IPS-11a (cell line): ENCODE measurements around the gene SIGLEC6.

Source experiments
- H3K4me3 ChIP-seq: one replicate; pipeline ENCODE4 v1.5.1; 2013; ENCODE audit warnings: low read depth, low read length, control low read depth

SIGLEC6 gene

DNA sequence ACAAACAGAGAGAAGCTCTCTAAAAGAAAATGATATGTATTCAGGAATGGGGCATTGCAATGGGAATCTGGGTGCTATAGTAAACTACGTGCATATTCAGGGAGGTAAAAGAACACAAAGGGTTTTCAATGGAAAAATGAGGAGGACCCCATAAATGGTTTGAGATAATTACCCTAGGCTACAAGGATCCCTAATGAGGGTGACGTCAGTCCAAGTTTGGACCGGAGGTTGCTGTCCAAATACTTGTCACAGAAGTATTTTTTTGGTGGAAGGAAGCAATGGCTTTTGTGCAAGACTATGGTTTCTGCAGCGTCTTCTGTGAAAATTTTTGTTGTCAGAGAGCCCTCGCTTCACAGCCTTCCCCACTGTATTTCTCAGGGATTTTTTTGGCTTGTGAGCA, 54.1 kb downstream of the SIGLEC6 start:
- H3K4me3 ChIP-seq: no peak overlapping the region

- no peak overlapping the region for H3K4me3 ChIP-seq
Observed at GRCh38 chr19:51476164-51476563, 55.3 kb downstream of the SIGLEC6 start.

- H3K4me3 ChIP-seq: no peak overlapping the region
Observed at GRCh38 chr19:51473009-51473707, 58.3 kb downstream of the SIGLEC6 start.

GRCh38 chr19:51472607-51473006, 58.9 kb downstream of the SIGLEC6 start:
- H3K4me3 ChIP-seq: no peak overlapping the region

GRCh38 chr19:51471527-51471926, 59.9 kb downstream of the SIGLEC6 start:
- no peak overlapping the region for H3K4me3 ChIP-seq

GRCh38 chr19:51470966-51471365, 60.5 kb downstream of the SIGLEC6 start:
- no peak overlapping the region for H3K4me3 ChIP-seq

DNA sequence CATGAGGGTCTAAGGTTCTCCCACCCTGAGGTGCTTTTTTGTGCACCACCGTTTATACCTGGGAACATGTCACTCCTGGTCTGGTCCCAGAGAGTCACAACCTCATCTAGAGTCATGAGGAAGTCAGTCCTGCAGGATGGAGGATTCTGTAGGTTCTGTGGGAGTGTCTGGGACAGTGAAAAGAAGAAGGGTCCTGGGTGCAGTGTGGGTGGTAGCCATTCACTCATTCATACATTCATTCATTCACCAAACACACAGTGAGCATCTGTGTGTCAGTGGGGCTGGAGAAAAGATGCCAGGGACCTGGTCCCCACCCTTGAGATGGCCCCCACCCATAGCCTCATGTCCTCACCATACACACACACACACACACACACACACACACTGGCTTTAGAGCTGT, 61.8 kb downstream of the SIGLEC6 start:
- H3K4me3 ChIP-seq: no peak overlapping the region

- H3K4me3 ChIP-seq: no peak overlapping the region
Observed at GRCh38 chr19:51469162-51469561, 62.3 kb downstream of the SIGLEC6 start.

DNA sequence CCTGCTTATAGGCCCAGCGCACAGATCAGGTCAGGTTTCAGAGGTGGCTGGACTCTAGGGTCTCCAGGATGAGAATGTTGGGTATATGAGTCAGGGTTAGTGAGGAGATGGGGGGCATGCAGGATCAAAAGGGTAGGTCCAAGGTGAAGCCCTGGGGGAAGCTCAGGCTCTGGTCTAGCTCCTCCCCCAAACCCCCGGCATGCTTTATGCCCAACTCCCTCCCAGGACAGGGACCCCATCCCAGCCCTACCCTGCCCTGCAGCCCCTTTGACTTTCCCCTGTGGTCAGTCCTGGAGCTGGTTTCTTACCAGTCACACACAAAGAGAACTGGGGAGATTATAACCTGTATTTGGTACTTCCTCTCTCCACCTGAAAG, 62.9 kb downstream of the SIGLEC6 start:
- H3K4me3 ChIP-seq: no peak overlapping the region

DNA sequence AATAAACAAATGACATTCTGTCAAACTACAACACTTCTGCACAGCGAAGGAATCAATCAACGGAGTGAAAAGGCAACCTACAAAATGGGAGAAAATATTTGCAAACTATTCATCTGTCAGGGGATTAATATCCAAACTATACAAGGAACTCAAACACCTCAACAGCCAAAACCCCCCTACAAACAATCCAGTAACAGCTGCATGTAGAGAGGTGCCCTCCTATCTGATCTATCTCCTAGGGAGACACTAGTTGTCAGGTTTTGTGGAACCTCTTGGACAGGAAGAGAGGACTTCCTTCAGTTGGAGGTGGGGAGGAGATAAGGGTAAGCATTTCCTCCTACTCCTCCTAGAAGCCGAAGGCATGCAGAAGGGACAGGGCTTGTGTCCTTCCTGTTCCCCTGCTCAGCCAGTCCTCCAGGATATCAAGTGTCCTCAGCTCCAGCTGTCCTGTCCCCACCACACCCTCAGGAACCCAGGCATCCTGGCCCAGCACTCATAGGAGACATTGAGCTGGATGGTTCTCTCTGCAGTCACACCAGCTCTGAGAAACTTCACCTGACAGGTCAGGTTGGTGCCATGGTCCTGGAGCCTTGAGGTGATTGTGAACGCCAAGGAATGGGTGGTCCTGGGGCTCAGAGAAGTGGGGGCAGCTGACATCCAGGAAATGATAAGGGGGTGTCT, 63.5 kb downstream of the SIGLEC6 start:
- H3K4me3 ChIP-seq: no peak overlapping the region
